Thyroid gland (tissue), 4 donors: ENCODE measurements around the gene ZNF22. TPM values are rescaled to one million over a fixed set of nuclear protein-coding genes. Genes with fewer than 3 reads are reported as not detected.

Experiments used
- DNase-seq, 2 donors: peaks; one replicate each; pipeline ENCODE4 v3.0.0-alpha.2; 2019
- H3K27ac ChIP-seq, 3 donors: fragments of 200-600 bp; sonication (generic); 1 replicate in 2 of 3; 2 replicates in 1 of 3; pipeline ENCODE4 v1.5.1; 2016 to 2019; ENCODE audit warnings: mild to moderate bottlenecking in 1 of 3, moderate library complexity in 1 of 3
- H3K27me3 ChIP-seq: fragments of 200-600 bp; sonication (generic); one replicate; pipeline ENCODE4 v1.5.1; 2019
- H3K36me3 ChIP-seq, 2 donors: fragments of 200-600 bp; sonication (generic); one replicate each; pipeline ENCODE4 v1.5.1; 2016 to 2019
- H3K4me1 ChIP-seq, 2 donors: fragments of 200-600 bp; sonication (generic); one replicate each; pipeline ENCODE4 v1.5.1; 2017 to 2019
- H3K4me3 ChIP-seq, 3 donors: fragments of 200-600 bp; sonication (generic); replicated peaks in 1 of 3; 1 replicate in 2 of 3; 2 replicates in 1 of 3; pipeline ENCODE4 v1.5.1; 2016; ENCODE audit warnings: mild to moderate bottlenecking in 1 of 3
- H3K9me3 ChIP-seq: fragments of 200-600 bp; sonication (generic); one replicate; pipeline ENCODE4 v1.5.1; 2017
- CTCF ChIP-seq, 6 experiments: fragments of 200-600 bp in 3 of 6; fragments of 450-650 bp in 3 of 6; sonication (generic) in 3 of 6; IDR thresholded peaks; one replicate each; pipeline ENCODE4 v1.5.1; 2016 to 2019; ENCODE audit warnings: antibody characterized with exemption in 6 of 6, mild to moderate bottlenecking in 2 of 6, inconsistent platforms in 1 of 6, moderate library complexity in 1 of 6
- POLR2A ChIP-seq, 2 donors: fragments of 450-650 bp; IDR thresholded peaks; one replicate each; pipeline ENCODE4 v1.6.1; 2017; ENCODE audit warnings: antibody characterized with exemption in 2 of 2, mild to moderate bottlenecking in 2 of 2, moderate library complexity in 1 of 2
- WGBS, 2 donors: methylation state at CpG; one replicate each; pipeline ENCODE4 v1.1.5; 2017; 5-methylcytosine and 5-hydroxymethylcytosine counted together
- intact Hi-C: fragments of 100-400 bp; cut with DNase I; formaldehyde crosslinking; loops from one replicate; pipeline ENCODE4 v1.15.1; 2023
- total RNA-seq, 4 donors: library from RNA; depleted of rRNA; stranded (reverse); fragments of >200 nt; gene quantifications; one replicate each; pipeline ENCODE4 v1.2.3, GENCODE V29; 2016

The ZNF22 gene
- total RNA-seq, 4 donors from 2014 or later, result 28.5 to 40.3 (median 33.1) TPM

GRCh38 chr10:45015590-45015989 is 14.9 kb downstream of the ZNF22 start:
- H3K4me1 ChIP-seq, result no peaks in the 10 kb centered on the region
- intact Hi-C loops, result no loop called here
- H3K36me3 ChIP-seq, result no peaks in the 10 kb centered on the region
- H3K4me3 ChIP-seq, result no peak overlapping the region
- no peak overlapping the region for H3K27ac ChIP-seq
- TF ChIP-seq POLR2A (IDR thresholded peaks at IDR 0.05) (no peak), CTCF (IDR thresholded peaks at IDR 0.05) (no peak)
- no peaks in the 10 kb centered on the region for H3K9me3 ChIP-seq
- no peaks in the 10 kb centered on the region for H3K27me3 ChIP-seq
- WGBS, 2 donors, result 72 to 73% methylated on average over 2 of the region's 2 CpGs
- no peak for DNase-seq

- no peak for TF ChIP-seq CTCF (IDR thresholded peaks at IDR 0.05)
- TF ChIP-seq POLR2A (IDR thresholded peaks at IDR 0.05), result no peak
- intact Hi-C loops, result no loop called here
- 91 to 96% methylated on average over 2 of the region's 2 CpGs for WGBS, 2 donors
- Histone ChIP-seq H3K27ac (no peak overlapping the region), H3K36me3 (no peaks in the 10 kb centered on the region), H3K4me1 (no peaks in the 10 kb centered on the region), H3K4me3 (no peak overlapping the region), H3K27me3 (no peaks in the 10 kb centered on the region), H3K9me3 (no peaks in the 10 kb centered on the region)
- DNase-seq, result no peak
These were observed 22.7 kb downstream of the ZNF22 start for GRCh38 chr10:45023426-45023825.

GRCh38 chr10:45034301-45034700 is 33.6 kb downstream of the ZNF22 start:
- Histone ChIP-seq H3K27ac (no peak overlapping the region), H3K36me3 (no peaks in the 10 kb centered on the region), H3K9me3 (no peaks in the 10 kb centered on the region), H3K27me3 (no peaks in the 10 kb centered on the region), H3K4me3 (no peak overlapping the region), H3K4me1 (peaks cover 0 to 5% of the 10 kb centered on the region in 2 donors)
- intact Hi-C loops, result no loop called here
- TF ChIP-seq POLR2A (IDR thresholded peaks at IDR 0.05) (no peak), CTCF (IDR thresholded peaks at IDR 0.05) (no peak)
- DNase-seq, result peak; percentile 5 to 22

- Histone ChIP-seq H3K27me3 (no peaks in the 10 kb centered on the region), H3K4me3 (no peak overlapping the region), H3K9me3 (no peaks in the 10 kb centered on the region), H3K36me3 (no peaks in the 10 kb centered on the region), H3K27ac (no peak overlapping the region), H3K4me1 (peaks cover 0 to 6% of the 10 kb centered on the region in 2 donors)
- intact Hi-C loops, result no loop called here
- no peak for TF ChIP-seq POLR2A (IDR thresholded peaks at IDR 0.05)
- TF ChIP-seq CTCF (IDR thresholded peaks at IDR 0.05), result no peak
- DNase-seq, result no peak
These were observed 35.0 kb downstream of the ZNF22 start for GRCh38 chr10:45035673-45036072.

- peaks cover 9 to 15% of the 10 kb centered on the region in 2 donors for H3K4me1 ChIP-seq
- TF ChIP-seq POLR2A (IDR thresholded peaks at IDR 0.05) (no peak), CTCF (IDR thresholded peaks at IDR 0.05) (no peak)
- no peaks in the 10 kb centered on the region for H3K36me3 ChIP-seq
- no peak for DNase-seq
- no peak overlapping the region for H3K4me3 ChIP-seq
- H3K9me3 ChIP-seq, result no peaks in the 10 kb centered on the region
- H3K27me3 ChIP-seq, result no peaks in the 10 kb centered on the region
- peak overlapping the region in 1 of 3 donors; percentile 28 for H3K27ac ChIP-seq
- intact Hi-C loops, result no loop called here
These were observed 40.3 kb downstream of the ZNF22 start for GRCh38 chr10:45040921-45041542.
